Left lobe of liver (tissue), 2 donors: ENCODE measurements around the gene SLC22A13. TPM values are rescaled to one million over a fixed set of nuclear protein-coding genes. Genes with fewer than 3 reads are reported as not detected.

ENCODE experiments used
- ATAC-seq: fragments of 200-7000 bp; cut with Tn5 transposase; one replicate; pipeline ENCODE4 v1.9.1; 2020; ENCODE audit warnings: mild to moderate bottlenecking, moderate library complexity
- DNase-seq: peaks from one replicate; pipeline ENCODE4 v3.0.0-alpha.2; 2020; ENCODE audit warnings: low spot score
- total RNA-seq: library from RNA; stranded (reverse); gene quantifications from one replicate; pipeline ENCODE4 v1.2.1, GENCODE V29; 2021
- donor health status: DM: no; HTN: no; CAD: no; lungs with moderate emphysema.
- donor health status: DM: no; HTN: yes; CAD: no.

SLC22A13 gene
- total RNA-seq, 1 donor from 2014 or later, result 0.50 TPM

- DNase-seq (no peak), ATAC-seq (no peak)
Observed at GRCh38 chr3:38327335-38328009, 61.9 kb downstream of the SLC22A13 start.

Other genes with a start within 250 kb of the SLC22A13 start
- 11.3 TPM for gene PLCD1, start 236.2 kb upstream of the SLC22A13 start, total RNA-seq
- gene DLEC1, start 226.6 kb upstream of the SLC22A13 start, total RNA-seq, result 0.05 TPM
- 479 TPM for gene ACAA1, start 128.7 kb upstream of the SLC22A13 start, total RNA-seq
- gene MYD88, start 127.2 kb upstream of the SLC22A13 start, total RNA-seq, result 37.5 TPM
- 12.1 TPM for gene OXSR1, start 100.3 kb upstream of the SLC22A13 start, total RNA-seq
- not detected for gene SLC22A14, start 16.5 kb downstream of the SLC22A13 start, total RNA-seq
- gene XYLB, start 81.0 kb downstream of the SLC22A13 start, total RNA-seq, result 45.8 TPM
- gene ACVR2B, start 188.1 kb downstream of the SLC22A13 start, total RNA-seq, result 6.7 TPM
- gene EXOG, start 230.5 kb downstream of the SLC22A13 start, total RNA-seq, result 3.7 TPM